ENCODE measurements around the gene IL12RB2.

DNA sequence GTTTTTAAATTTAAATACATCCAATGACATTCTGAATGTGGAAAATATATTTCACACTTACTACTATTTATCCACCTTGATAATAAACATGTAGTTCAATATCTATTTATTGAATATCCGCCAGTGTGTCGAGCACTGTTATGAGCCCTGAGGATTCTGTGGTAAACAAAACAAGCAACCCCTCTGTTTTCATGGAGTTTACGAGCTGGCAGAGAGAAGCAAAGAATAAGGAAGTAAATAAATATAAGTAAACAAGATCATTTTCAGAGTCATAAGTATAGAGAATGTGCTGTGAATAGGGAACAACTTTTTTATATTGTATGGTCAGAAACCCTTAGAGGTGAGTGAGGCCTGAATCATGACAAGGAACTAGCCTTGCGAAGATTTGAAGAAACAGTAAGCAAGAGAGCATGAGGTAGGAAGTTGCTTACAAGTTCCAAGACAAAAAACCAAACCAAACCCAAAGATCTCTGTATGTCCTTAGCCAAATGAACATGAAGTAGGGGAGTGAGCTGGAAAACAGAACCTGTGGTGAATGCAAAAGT lies 128.9 kb downstream of the IL12RB2 start:
- no peak for TF ChIP-seq CTCF (IDR thresholded peaks at IDR 0.05; ENCODE audit: low read length)
- no peak for TF ChIP-seq EZH2 (optimal IDR thresholded peaks at IDR 0.05; ENCODE audit: low read depth, low read length)
- TF ChIP-seq EZH2phosphoT487 (IDR thresholded peaks at IDR 0.05; ENCODE audit: low read length): no peak

Data from MM.1S (cell line).